Subcutaneous abdominal adipose tissue (tissue), 5 donors: ENCODE data around the gene ZBTB44.

Experiments
- H3K27ac ChIP-seq: one replicate; pipeline ENCODE4 v1.7.0; 2013; ENCODE audit warnings: low read depth, mild to moderate bottlenecking, inconsistent platforms, low read length, moderate library complexity
- H3K27me3 ChIP-seq, 5 donors: one replicate each; pipeline ENCODE4 v1.7.0; 2013; ENCODE audit warnings: low read length in 5 of 5, inconsistent platforms in 1 of 5; ENCODE audit not compliant: control insufficient read depth in 5 of 5, insufficient read depth in 4 of 5
- H3K36me3 ChIP-seq, 5 donors: one replicate each; pipeline ENCODE4 v1.7.0; 2013; ENCODE audit warnings: low read length in 5 of 5; ENCODE audit not compliant: control insufficient read depth in 5 of 5, insufficient read depth in 5 of 5
- H3K4me1 ChIP-seq, 5 donors: one replicate each; pipeline ENCODE4 v1.7.0; 2013; ENCODE audit warnings: low read length in 5 of 5, mild to moderate bottlenecking in 3 of 5, moderate library complexity in 1 of 5; ENCODE audit not compliant: control insufficient read depth in 5 of 5, insufficient read depth in 5 of 5
- H3K4me3 ChIP-seq, 5 donors: one replicate each; pipeline ENCODE4 v1.7.0; 2013; ENCODE audit warnings: low read length in 5 of 5, low read depth in 1 of 5
- H3K9ac ChIP-seq, 5 donors: one replicate each; pipeline ENCODE4 v1.7.0; 2013; ENCODE audit warnings: low read length in 5 of 5, mild to moderate bottlenecking in 4 of 5, moderate library complexity in 3 of 5
- H3K9me3 ChIP-seq, 5 donors: one replicate each; pipeline ENCODE4 v1.7.0; 2013; ENCODE audit warnings: low read length in 5 of 5; ENCODE audit not compliant: control insufficient read depth in 5 of 5
- donor health status: healthy.
- donor health status: healthy.
- donor health status: healthy.
- donor health status: healthy.
- donor health status: healthy.

ZBTB44 gene

DNA sequence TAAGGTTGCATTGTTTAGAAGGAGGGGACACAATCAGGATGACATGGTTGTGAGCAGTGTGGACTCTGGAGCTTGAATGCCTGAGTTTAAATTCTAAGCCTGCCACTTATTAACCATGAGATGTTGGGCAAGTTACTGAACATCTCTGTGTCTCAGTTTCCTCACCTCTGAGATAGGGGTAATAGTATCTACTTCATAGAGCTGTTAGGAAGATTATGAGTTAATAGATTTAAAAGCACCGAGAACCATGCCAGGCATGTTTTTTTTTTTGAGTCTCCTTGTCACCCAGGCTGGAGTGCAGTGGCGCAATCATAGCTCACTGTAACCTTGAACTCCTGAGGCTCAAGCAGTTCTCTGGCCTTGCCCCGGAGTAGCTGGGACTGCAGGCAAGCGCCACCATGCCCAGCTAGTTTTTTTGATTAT is 121.9 kb downstream of the ZBTB44 start:
- Histone ChIP-seq H3K9me3 (no peaks in the 10 kb centered on the region), H3K27ac (no peak overlapping the region), H3K36me3 (peaks cover 0 to 3% (median 0%) of the 10 kb centered on the region in 5 donors), H3K27me3 (peaks cover 0 to 2% (median 0%) of the 10 kb centered on the region in 5 donors), H3K4me1 (peaks cover 0 to 5% (median 2%) of the 10 kb centered on the region in 5 donors), H3K9ac (no peak overlapping the region), H3K4me3 (no peak overlapping the region)

DNA sequence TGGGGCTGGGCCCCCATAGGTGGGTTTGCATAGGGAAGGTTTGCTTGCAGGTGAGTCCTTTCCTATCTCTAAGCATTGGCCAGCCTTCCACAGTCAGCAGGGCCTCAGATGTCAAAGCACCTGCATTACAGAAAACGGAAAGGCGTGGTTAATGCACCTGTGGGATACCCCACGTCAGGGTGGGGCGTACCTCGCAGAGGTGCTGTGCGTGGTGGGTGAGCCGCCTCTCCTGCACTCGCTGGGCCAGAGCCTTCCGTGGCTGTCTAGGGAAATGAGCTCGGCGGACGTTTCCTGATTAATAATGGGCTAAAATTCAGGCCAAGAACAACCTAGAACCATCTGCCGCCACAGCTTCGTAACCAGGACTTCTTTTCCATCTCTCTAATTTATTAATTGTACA is 122.8 kb downstream of the ZBTB44 start:
- H3K4me3 ChIP-seq = no peak overlapping the region
- H3K9ac ChIP-seq = no peak overlapping the region
- H3K27me3 ChIP-seq = peaks cover 0 to 2% (median 0%) of the 10 kb centered on the region in 5 donors
- H3K36me3 ChIP-seq = peaks cover 0 to 3% (median 0%) of the 10 kb centered on the region in 5 donors
- peaks cover 0 to 5% (median 2%) of the 10 kb centered on the region in 5 donors for H3K4me1 ChIP-seq
- no peaks in the 10 kb centered on the region for H3K9me3 ChIP-seq
- no peak overlapping the region for H3K27ac ChIP-seq

DNA sequence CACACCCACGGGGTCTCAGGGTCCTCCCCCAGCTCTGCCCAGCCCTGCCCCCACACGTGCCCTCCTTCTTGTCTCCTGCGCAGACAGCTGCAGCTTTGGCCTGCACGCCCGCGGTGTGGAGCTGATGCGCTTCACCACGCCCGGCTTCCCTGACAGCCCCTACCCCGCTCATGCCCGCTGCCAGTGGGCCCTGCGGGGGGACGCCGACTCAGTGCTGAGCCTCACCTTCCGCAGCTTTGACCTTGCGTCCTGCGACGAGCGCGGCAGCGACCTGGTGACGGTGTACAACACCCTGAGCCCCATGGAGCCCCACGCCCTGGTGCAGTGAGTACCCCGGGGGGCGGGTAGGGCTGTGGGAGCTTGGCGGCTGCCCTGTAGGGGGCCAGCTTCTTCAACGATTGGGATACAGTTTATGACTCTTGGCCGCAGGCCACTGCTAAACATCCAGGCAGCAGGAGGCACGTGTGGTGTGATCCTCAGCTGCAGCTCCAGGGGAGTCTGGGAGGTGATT is 124.3 kb downstream of the ZBTB44 start:
- H3K4me3 ChIP-seq = no peak overlapping the region
- no peaks in the 10 kb centered on the region for H3K9me3 ChIP-seq
- H3K36me3 ChIP-seq = peaks cover 0 to 3% (median 0%) of the 10 kb centered on the region in 5 donors
- peaks cover 0 to 2% (median 0%) of the 10 kb centered on the region in 5 donors for H3K27me3 ChIP-seq
- H3K4me1 ChIP-seq = peaks cover 0 to 5% (median 2%) of the 10 kb centered on the region in 5 donors
- no peak overlapping the region for H3K9ac ChIP-seq
- H3K27ac ChIP-seq = no peak overlapping the region

DNA sequence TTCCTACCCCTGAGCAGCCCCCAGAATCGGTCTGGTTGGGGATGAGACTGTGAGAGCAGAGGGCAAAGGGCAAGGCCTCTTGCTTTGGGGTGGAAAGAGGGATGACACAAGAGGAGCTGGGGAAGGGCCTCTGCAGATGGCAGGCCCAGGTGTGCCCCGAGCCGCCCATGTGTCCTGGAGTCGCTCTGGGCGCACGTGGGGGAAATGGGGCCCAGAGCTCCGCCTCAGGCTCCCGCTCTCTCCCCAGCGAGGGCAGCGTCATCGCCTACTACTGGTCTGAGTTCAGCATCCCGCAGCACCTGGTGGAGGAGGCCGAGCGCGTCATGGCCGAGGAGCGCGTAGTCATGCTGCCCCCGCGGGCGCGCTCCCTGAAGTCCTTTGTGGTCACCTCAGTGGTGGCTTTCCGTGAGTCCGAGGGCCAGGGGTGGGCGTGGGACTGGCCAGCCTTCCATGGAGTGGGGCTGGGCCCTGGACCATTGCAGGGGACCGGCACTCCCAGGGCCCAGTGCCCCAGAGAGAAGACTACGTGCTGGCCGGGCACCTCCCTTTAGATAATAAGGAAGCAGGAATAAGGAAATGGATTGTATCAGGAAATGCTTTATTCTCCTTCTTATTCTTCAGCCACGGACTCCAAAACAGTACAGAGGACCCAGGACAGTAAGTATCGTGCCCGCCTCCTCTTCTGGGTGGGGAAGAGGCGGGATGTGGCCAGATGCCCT is 125.1 kb downstream of the ZBTB44 start:
- Histone ChIP-seq H3K4me3 (no peak overlapping the region), H3K27ac (no peak overlapping the region), H3K27me3 (peaks cover 0 to 2% (median 0%) of the 10 kb centered on the region in 5 donors), H3K9me3 (no peaks in the 10 kb centered on the region), H3K36me3 (peaks cover 0 to 2% (median 0%) of the 10 kb centered on the region in 5 donors), H3K9ac (no peak overlapping the region), H3K4me1 (peaks cover 0 to 5% (median 2%) of the 10 kb centered on the region in 5 donors)

DNA sequence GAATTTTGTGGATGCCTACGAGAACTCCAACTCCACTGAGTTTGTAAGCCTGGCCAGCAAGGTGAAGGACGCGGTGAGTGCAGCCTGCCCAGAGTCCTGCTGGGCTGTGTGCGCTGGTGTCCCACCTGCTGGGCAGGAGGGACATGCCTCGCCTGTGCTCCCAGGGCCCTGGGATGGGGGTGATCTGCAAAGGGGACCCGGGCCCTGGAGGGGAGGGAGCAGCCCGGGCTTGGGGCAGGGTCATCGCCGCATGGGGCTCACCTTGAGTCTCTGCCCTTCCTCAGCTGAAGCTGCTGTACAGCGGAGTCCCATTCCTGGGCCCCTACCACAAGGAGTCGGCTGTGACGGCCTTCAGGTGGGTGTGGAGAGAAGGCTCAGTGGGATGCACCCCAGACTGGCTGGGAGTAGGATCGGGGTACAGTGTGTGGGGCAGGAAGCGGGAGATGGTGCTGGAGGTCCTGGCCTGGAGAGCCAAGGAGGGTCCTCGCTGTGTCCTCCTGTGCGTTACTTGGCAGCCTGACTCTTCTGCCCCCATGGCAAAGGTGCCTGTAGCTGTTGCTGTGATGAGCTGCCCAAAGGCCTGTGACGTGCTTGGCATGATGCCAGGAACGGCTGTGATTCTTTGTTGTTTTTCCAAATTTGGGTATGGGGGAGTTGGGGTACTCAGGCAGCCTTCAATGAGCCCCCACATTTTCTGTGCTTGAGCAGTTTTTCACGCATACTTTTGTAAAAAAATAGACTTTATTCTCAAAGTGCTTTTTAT is 126.0 kb downstream of the ZBTB44 start:
- Histone ChIP-seq H3K9ac (no peak overlapping the region), H3K9me3 (no peaks in the 10 kb centered on the region), H3K36me3 (no peaks in the 10 kb centered on the region), H3K27ac (no peak overlapping the region), H3K4me3 (no peak overlapping the region), H3K4me1 (peaks cover 0 to 5% (median 2%) of the 10 kb centered on the region in 5 donors), H3K27me3 (peaks cover 0 to 2% (median 0%) of the 10 kb centered on the region in 5 donors)

DNA sequence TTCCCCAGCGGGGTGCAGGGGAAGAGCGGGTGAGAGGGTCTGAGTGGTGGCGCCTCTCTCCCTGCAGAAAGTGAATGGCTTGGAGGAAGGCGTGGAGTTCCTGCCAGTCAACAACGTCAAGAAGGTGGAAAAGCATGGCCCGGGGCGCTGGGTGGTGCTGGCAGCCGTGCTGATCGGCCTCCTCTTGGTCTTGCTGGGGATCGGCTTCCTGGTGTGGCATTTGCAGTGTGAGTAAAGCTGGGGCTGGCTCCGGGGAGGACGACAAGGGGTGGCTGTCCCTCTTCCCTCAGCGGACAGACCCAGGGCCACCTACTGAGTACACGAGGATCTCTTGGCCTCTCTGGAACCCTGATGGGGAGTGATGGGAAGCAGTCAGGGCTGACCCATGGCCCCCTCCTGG is 126.7 kb downstream of the ZBTB44 start:
- Histone ChIP-seq H3K27me3 (peaks cover 0 to 2% (median 0%) of the 10 kb centered on the region in 5 donors), H3K36me3 (no peaks in the 10 kb centered on the region), H3K9me3 (no peaks in the 10 kb centered on the region), H3K27ac (no peak overlapping the region), H3K4me1 (peaks cover 0 to 5% (median 2%) of the 10 kb centered on the region in 5 donors), H3K4me3 (no peak overlapping the region), H3K9ac (no peak overlapping the region)

DNA sequence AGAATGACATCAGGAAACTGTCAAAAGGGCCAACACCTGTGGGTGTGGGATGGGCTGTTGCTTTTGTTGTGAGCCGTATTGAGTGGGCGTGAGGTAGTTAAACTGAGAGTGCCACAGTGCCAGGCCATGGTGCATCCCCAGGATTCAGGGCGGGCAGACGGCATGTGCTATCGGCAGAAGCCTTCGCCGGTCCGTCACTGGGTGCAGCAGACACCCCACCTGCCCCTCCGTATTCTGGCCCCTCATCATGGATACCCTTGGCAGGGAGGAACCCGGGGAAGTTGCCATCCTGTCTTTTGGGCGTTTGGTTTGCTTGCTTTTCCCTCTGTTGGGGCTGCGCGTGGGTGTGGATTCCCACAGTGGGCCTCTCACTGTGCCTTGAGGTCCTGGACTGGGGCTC is 127.6 kb downstream of the ZBTB44 start:
- Histone ChIP-seq H3K4me1 (peaks cover 0 to 5% (median 2%) of the 10 kb centered on the region in 5 donors), H3K9me3 (no peaks in the 10 kb centered on the region), H3K27me3 (peaks cover 0 to 2% (median 0%) of the 10 kb centered on the region in 5 donors), H3K36me3 (no peaks in the 10 kb centered on the region), H3K9ac (no peak overlapping the region), H3K4me3 (no peak overlapping the region), H3K27ac (no peak overlapping the region)

DNA sequence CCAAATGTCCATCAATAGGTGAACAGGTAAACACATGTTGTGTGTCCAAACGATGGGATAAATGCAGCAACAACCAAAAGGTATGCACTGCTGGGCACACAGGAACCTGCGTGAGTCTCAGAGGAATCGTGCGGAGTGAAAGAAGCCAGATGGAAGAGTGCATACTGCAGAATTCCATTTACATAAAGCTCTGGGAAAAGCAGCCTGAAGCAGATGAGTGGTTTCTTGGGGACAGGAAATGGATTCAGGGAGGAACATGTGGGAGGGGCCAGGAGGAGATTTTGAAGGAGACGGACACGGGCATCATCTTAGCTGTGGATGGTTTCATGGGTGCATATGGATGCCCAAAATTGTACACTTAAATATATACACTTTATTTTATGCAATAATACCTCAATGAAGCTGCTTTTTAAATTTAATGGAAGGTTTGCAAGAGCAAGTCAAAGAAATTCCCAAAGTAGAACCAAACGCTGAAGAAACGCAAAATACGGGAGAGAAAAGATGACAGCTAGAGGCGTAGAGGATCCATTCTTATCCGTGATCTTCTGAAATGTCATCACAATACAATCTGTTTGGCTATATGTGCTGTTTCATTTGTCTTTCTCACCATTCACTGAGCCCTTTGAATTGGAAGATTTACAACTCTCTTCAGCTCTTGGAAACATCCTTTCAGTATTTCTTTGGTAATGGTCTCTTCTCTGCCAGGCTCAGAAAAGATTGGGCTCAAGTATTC is 130.7 kb downstream of the ZBTB44 start:
- Histone ChIP-seq H3K4me1 (peaks cover 0 to 27% (median 10%) of the 10 kb centered on the region in 5 donors), H3K27ac (no peak overlapping the region), H3K4me3 (no peak overlapping the region), H3K36me3 (no peaks in the 10 kb centered on the region), H3K9me3 (no peaks in the 10 kb centered on the region), H3K27me3 (no peaks in the 10 kb centered on the region), H3K9ac (no peak overlapping the region)

DNA sequence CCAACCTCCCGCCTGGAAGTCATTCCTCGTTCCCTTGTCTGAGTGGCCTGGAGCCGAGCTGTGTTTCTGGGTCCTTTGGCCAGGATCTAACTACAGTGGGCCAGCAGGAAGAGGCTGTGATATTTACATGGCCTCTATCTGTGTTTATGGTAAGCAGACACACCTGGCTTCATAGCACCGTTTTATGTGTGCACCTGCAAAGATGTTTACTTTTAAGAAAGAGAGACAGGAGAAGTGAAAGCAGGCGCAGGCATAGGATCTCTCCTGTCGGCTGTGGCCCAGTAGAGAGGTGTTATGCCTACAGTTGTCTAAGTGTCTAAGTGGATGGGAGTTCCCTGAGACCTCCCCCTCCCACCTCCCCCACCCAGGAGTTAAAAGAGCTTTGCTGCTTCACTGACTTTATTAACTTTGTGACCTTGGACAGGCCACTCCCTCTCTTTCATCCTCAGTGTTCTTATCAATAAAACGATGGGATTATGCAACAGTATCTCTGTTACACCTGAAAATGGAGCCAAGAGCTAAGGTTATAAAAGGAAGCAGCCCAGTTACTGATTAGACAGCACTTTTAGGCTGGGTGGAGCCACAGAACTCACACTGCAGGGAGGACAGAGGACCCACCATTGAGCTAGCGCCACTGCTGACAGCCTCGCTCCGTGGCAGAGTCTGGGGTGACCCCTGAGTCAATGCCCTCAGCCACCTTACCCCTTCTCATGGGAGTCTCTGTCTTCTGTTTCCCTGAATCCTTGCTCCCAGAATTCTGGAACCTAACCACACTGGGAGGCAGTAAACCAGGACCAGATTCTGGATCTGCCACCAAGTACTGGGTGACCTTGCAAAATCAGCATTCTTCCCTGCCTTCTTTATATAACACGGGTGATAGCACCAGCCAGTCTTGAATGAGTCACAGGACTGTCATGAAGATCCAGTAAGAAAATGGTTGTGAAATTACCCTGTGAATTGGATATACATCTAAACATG is 133.1 kb downstream of the ZBTB44 start:
- H3K4me3 ChIP-seq = no peak overlapping the region
- no peaks in the 10 kb centered on the region for H3K36me3 ChIP-seq
- peaks cover 0 to 39% (median 18%) of the 10 kb centered on the region in 5 donors for H3K4me1 ChIP-seq
- H3K27me3 ChIP-seq = no peaks in the 10 kb centered on the region
- H3K9me3 ChIP-seq = no peaks in the 10 kb centered on the region
- no peak overlapping the region for H3K27ac ChIP-seq
- H3K9ac ChIP-seq = no peak overlapping the region
